HepG2 (cell line): Measurements from ENCODE around the gene ERMARD. TPM values are rescaled to one million over a fixed set of nuclear protein-coding genes. Genes with fewer than 3 reads are reported as not detected.

Experiments
- BHLHE40 ChIP-seq: IDR thresholded peaks from 2 replicates; pipeline ENCODE4 v1.6.1; 2011; ENCODE audit warnings: low read length, improper control_type of control experiment
- CC2D1A ChIP-seq: sonication (generic); formaldehyde crosslinking; IDR thresholded peaks from 2 replicates; pipeline ENCODE4 v1.8.1; 2023; ENCODE audit warnings: mild to moderate bottlenecking, missing genetic modification reagents
- CENPX ChIP-seq: sonication (generic); formaldehyde crosslinking; IDR thresholded peaks from 2 replicates; pipeline ENCODE4 v1.9.0; 2021; ENCODE audit warnings: mild to moderate bottlenecking, missing genetic modification reagents, moderate library complexity
- GPBP1L1 ChIP-seq: sonication (generic); formaldehyde crosslinking; IDR thresholded peaks from 2 replicates; pipeline ENCODE4 v1.5.0; 2020; ENCODE audit warnings: mild to moderate bottlenecking, missing genetic modification reagents
- GPN1 ChIP-seq: sonication (generic); formaldehyde crosslinking; IDR thresholded peaks from 2 replicates; pipeline ENCODE4 v1.5.1; 2020; ENCODE audit warnings: missing genetic modification reagents, borderline replicate concordance
- GTF2F1 ChIP-seq: fragments of 150-350 bp; IDR thresholded peaks from 2 replicates; pipeline ENCODE4 v1.6.1; 2014; ENCODE audit warnings: low read length
- HNF4A ChIP-seq: sonication (generic); formaldehyde crosslinking; IDR thresholded peaks from 2 replicates; pipeline ENCODE4 v1.4.0; 2020; ENCODE audit warnings: missing genetic modification reagents
- HNRNPH1 ChIP-seq: fragments of 200-400 bp; formaldehyde crosslinking; optimal IDR thresholded peaks from 2 replicates; pipeline ENCODE3; 2017; ENCODE audit warnings: mild to moderate bottlenecking, low read depth, low read length
- KLF6 ChIP-seq: IDR thresholded peaks from 2 replicates; pipeline ENCODE4 v1.8.0; 2016; ENCODE audit warnings: missing biosample characterization, missing genetic modification reagents
- MATR3 ChIP-seq: sonication (generic); formaldehyde crosslinking; IDR thresholded peaks from 2 replicates; pipeline ENCODE4 v1.4.0; 2020; ENCODE audit warnings: missing genetic modification reagents
- MBNL3 ChIP-seq: fragments of 250-450 bp; sonication (Bioruptor Pico); conservative IDR thresholded peaks from 2 replicates; pipeline ENCODE4 v1.8.0; 2022; ENCODE audit warnings: mild to moderate bottlenecking, inconsistent platforms
- MEIS2 ChIP-seq: sonication (generic); formaldehyde crosslinking; IDR thresholded peaks from 2 replicates; pipeline ENCODE4 v1.9.0; 2021; ENCODE audit warnings: mild to moderate bottlenecking, missing genetic modification reagents
- RNF2 ChIP-seq: fragments of 450-650 bp; conservative IDR thresholded peaks from 2 replicates; pipeline ENCODE4 v1.6.1; 2016; ENCODE audit warnings: low read depth
- TCF7L2 ChIP-seq: IDR thresholded peaks from 2 replicates; pipeline ENCODE4 v1.6.1; 2011; ENCODE audit warnings: mild to moderate bottlenecking, low read depth, low read length, moderate library complexity
- TGIF2 ChIP-seq: IDR thresholded peaks from 2 replicates; pipeline ENCODE4 v1.6.1; 2016; ENCODE audit warnings: control low read depth, missing compliant biosample characterization
- ZBTB7A ChIP-seq: sonication (generic); formaldehyde crosslinking; IDR thresholded peaks from 2 replicates; pipeline ENCODE4 v1.8.0; 2022; ENCODE audit warnings: mild to moderate bottlenecking, missing genetic modification reagents
- ZFY ChIP-seq: sonication (generic); formaldehyde crosslinking; IDR thresholded peaks from 2 replicates; pipeline ENCODE4 v1.4.0; 2020; ENCODE audit warnings: missing genetic modification reagents
- ZNF143 ChIP-seq: sonication (generic); formaldehyde crosslinking; IDR thresholded peaks from 2 replicates; pipeline ENCODE4 v1.4.0; 2020; ENCODE audit warnings: missing genetic modification reagents
- ZNF256 ChIP-seq: sonication (generic); formaldehyde crosslinking; conservative IDR thresholded peaks from 2 replicates; pipeline ENCODE4 v1.4.0; 2020; ENCODE audit warnings: missing genetic modification reagents
- ZNF264 ChIP-seq: sonication (generic); formaldehyde crosslinking; IDR thresholded peaks from 2 replicates; pipeline ENCODE4 v1.4.0; 2020; ENCODE audit warnings: missing genetic modification reagents
- ZNF34 ChIP-seq: sonication (generic); formaldehyde crosslinking; IDR thresholded peaks from 2 replicates; pipeline ENCODE4 v1.4.0; 2020; ENCODE audit warnings: mild to moderate bottlenecking, missing genetic modification reagents, borderline replicate concordance
- ZNF362 ChIP-seq: sonication (generic); formaldehyde crosslinking; IDR thresholded peaks from 2 replicates; pipeline ENCODE4 v1.4.0; 2020; ENCODE audit warnings: missing genetic modification reagents, mild to moderate bottlenecking, borderline replicate concordance
- ZNF430 ChIP-seq: sonication (generic); formaldehyde crosslinking; IDR thresholded peaks from 2 replicates; pipeline ENCODE4 v1.9.0; 2021; ENCODE audit warnings: mild to moderate bottlenecking, missing genetic modification reagents
- ZNF605 ChIP-seq: sonication (generic); formaldehyde crosslinking; IDR thresholded peaks from 2 replicates; pipeline ENCODE4 v1.8.0; 2022; ENCODE audit warnings: mild to moderate bottlenecking, missing genetic modification reagents
- ZNF83 ChIP-seq: sonication (generic); formaldehyde crosslinking; IDR thresholded peaks from 2 replicates; pipeline ENCODE4 v1.4.0; 2020; ENCODE audit warnings: missing genetic modification reagents, mild to moderate bottlenecking, borderline replicate concordance
- polyA plus RNA-seq, 8 experiments: library from polyadenylated mRNA; depleted of rRNA in 3 of 8; stranded (reverse) in 7 of 8; unstranded in 1 of 8; fragments of >200 nt; fragmentation: Illumina TruSeq in 4 of 8; extraction: Trizol in 4 of 8; gene quantifications; 2 replicates each; pipeline versions ENCODE4 v1.2.1 to v1.2.3, GENCODE V29; 2011 to 2016; ENCODE audit warnings: low read depth in 4 of 8, missing spikeins in 1 of 8, mixed read lengths in 1 of 8; ENCODE audit not compliant: insufficient read depth in 1 of 8
- total RNA-seq, 5 experiments: library from RNA; depleted of rRNA; stranded (reverse); fragments of >200 nt; fragmentation: Illumina TruSeq; extraction: Trizol; gene quantifications; 2 replicates each; pipeline ENCODE4 v1.2.3, GENCODE V29; 2016; ENCODE audit warnings: low read depth in 1 of 5
- TF ChIP-seq, protein P1 (sequence below): IDR thresholded peaks from 2 replicates; pipeline ENCODE4 v1.6.1; 2012; ENCODE audit warnings: low read length, improper control_type of control experiment

Gene ERMARD
- total and polyA plus RNA-seq, 2 of the 13 experiments (the other 11 are each of a cell fraction or from before 2014, with no cell fraction given): 8.8 to 10.7 TPM

GRCh38 chr6:169723200-169723909 lies 28.1 kb upstream of the ERMARD start (continued):
- TF ChIP-seq ZNF605 (peak; percentile 33; the same call in 1 of the 2 replicates), TCF7L2 (no peak), HNRNPH1 (no peak), MEIS2 (CRISPR knock-in tag) (no peak; the same call in 1 of the 2 replicates), ZNF83 (CRISPR knock-in tag) (no peak), RNF2 (no peak; the same call in 1 of the 2 replicates), ZNF430 (CRISPR knock-in tag) (peak; percentile 26; the same call in 1 of the 2 replicates), GPN1 (CRISPR knock-in tag) (no peak), GTF2F1 (no peak), HNF4A (CRISPR knock-in tag) (no peak), CC2D1A (no peak), ZNF362 (CRISPR knock-in tag) (no peak), MATR3 (no peak), TGIF2 (CRISPR knock-in tag) (peak; percentile 8; the same call in 1 of the 2 replicates), ZNF34 (no peak), BHLHE40 (no peak), ZNF256 (CRISPR knock-in tag) (no peak; the same call in 1 of the 2 replicates), KLF6 (CRISPR knock-in tag) (no peak), ZNF264 (CRISPR knock-in tag) (no peak), MBNL3 (CRISPR knock-in tag) (no peak), CENPX (CRISPR knock-in tag) (no peak), ZFY (CRISPR knock-in tag) (peak; percentile 62), ZBTB7A (CRISPR knock-in tag) (no peak), GPBP1L1 (CRISPR knock-in tag) (no peak), ZNF143 (CRISPR knock-in tag) (no peak)
- TF ChIP-seq, protein P1, sequence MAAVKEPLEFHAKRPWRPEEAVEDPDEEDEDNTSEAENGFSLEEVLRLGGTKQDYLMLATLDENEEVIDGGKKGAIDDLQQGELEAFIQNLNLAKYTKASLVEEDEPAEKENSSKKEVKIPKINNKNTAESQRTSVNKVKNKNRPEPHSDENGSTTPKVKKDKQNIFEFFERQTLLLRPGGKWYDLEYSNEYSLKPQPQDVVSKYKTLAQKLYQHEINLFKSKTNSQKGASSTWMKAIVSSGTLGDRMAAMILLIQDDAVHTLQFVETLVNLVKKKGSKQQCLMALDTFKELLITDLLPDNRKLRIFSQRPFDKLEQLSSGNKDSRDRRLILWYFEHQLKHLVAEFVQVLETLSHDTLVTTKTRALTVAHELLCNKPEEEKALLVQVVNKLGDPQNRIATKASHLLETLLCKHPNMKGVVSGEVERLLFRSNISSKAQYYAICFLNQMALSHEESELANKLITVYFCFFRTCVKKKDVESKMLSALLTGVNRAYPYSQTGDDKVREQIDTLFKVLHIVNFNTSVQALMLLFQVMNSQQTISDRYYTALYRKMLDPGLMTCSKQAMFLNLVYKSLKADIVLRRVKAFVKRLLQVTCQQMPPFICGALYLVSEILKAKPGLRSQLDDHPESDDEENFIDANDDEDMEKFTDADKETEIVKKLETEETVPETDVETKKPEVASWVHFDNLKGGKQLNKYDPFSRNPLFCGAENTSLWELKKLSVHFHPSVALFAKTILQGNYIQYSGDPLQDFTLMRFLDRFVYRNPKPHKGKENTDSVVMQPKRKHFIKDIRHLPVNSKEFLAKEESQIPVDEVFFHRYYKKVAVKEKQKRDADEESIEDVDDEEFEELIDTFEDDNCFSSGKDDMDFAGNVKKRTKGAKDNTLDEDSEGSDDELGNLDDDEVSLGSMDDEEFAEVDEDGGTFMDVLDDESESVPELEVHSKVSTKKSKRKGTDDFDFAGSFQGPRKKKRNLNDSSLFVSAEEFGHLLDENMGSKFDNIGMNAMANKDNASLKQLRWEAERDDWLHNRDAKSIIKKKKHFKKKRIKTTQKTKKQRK: no peak
